ENCODE measurements around the gene DPAGT1. TPM values are rescaled to one million over a fixed set of nuclear protein-coding genes. Genes with fewer than 3 reads are reported as not detected.

The DPAGT1 gene
- polyA plus RNA-seq, 1 experiment: 67.4 TPM

GRCh38 chr11:119116235-119116594, 14.6 kb upstream of the DPAGT1 start:
- Histone ChIP-seq H3K4me3 (ENCODE audit: low read depth, low read length) (no peak overlapping the region), H3K36me3 (ENCODE audit: control insufficient read depth, insufficient read depth, low read length) (peaks cover 20% of the 10 kb centered on the region), H3K27me3 (ENCODE audit: control insufficient read depth, insufficient read depth, low read length) (no peaks in the 10 kb centered on the region)
- TF ChIP-seq CTCF (IDR thresholded peaks at IDR 0.05; ENCODE audit: insufficient read depth, low read depth, low read length): no peak
- ChIA-PET POLR2A (no interaction called here), CTCF (no interaction called here)
- no peak for DNase-seq (ENCODE audit: low read depth)

- H3K36me3 ChIP-seq (ENCODE audit: control insufficient read depth, insufficient read depth, low read length): peaks cover 24% of the 10 kb centered on the region
- CTCF ChIA-PET: no interaction called here
Measured at GRCh38 chr11:119115484-119116234, 14.0 kb upstream of the DPAGT1 start.

GRCh38 chr11:119114351-119114750, 12.7 kb upstream of the DPAGT1 start:
- Histone ChIP-seq H3K4me3 (ENCODE audit: low read depth, low read length) (no peak overlapping the region), H3K36me3 (ENCODE audit: control insufficient read depth, insufficient read depth, low read length) (peaks cover 25% of the 10 kb centered on the region), H3K27me3 (ENCODE audit: control insufficient read depth, insufficient read depth, low read length) (no peaks in the 10 kb centered on the region)
- CTCF ChIA-PET: no interaction called here
- no peak for DNase-seq (ENCODE audit: low read depth)
- POLR2A ChIA-PET: no interaction called here
- TF ChIP-seq CTCF (IDR thresholded peaks at IDR 0.05; ENCODE audit: insufficient read depth, low read depth, low read length): no peak

More at GRCh38 chr11:119115484-119116234, 14.0 kb upstream of the DPAGT1 start:
- Histone ChIP-seq H3K4me3 (ENCODE audit: low read depth, low read length) (no peak overlapping the region), H3K27me3 (ENCODE audit: control insufficient read depth, insufficient read depth, low read length) (no peaks in the 10 kb centered on the region)
- no peak for DNase-seq (ENCODE audit: low read depth)
- POLR2A ChIA-PET: no interaction called here
- no peak for TF ChIP-seq CTCF (IDR thresholded peaks at IDR 0.05; ENCODE audit: insufficient read depth, low read depth, low read length)

- Histone ChIP-seq H3K27me3 (ENCODE audit: control insufficient read depth, insufficient read depth, low read length) (no peaks in the 10 kb centered on the region), H3K4me3 (ENCODE audit: low read depth, low read length) (no peak overlapping the region), H3K36me3 (ENCODE audit: control insufficient read depth, insufficient read depth, low read length) (peaks cover 25% of the 10 kb centered on the region)
- CTCF ChIA-PET: no interaction called here
- POLR2A ChIA-PET: no interaction called here
- no peak for DNase-seq (ENCODE audit: low read depth)
- no peak for TF ChIP-seq CTCF (IDR thresholded peaks at IDR 0.05; ENCODE audit: insufficient read depth, low read depth, low read length)
Measured at GRCh38 chr11:119113716-119114115, 12.1 kb upstream of the DPAGT1 start.

- DNase-seq (ENCODE audit: low read depth): no peak
- CTCF ChIA-PET: interaction anchor here (1.0 to 3.2 kb wide), 3 partner anchors 7 to 209 kb away, joined by 3 to 11 read pairs (median 3); no protein-coding TSS in a partner anchor
- no peaks in the 10 kb centered on the region for H3K27me3 ChIP-seq (ENCODE audit: control insufficient read depth, insufficient read depth, low read length)
- POLR2A ChIA-PET: interaction anchor here (0.6 kb wide), 1 partner anchor 18 kb away, joined by 3 read pairs; no protein-coding TSS in a partner anchor
- peaks cover 25% of the 10 kb centered on the region for H3K36me3 ChIP-seq (ENCODE audit: control insufficient read depth, insufficient read depth, low read length)
- no peak for TF ChIP-seq CTCF (IDR thresholded peaks at IDR 0.05; ENCODE audit: insufficient read depth, low read depth, low read length)
- no peak overlapping the region for H3K4me3 ChIP-seq (ENCODE audit: low read depth, low read length)
Measured at GRCh38 chr11:119112314-119113020, 10.8 kb upstream of the DPAGT1 start.
